GM12878 (cell line): ENCODE measurements around the gene UTF1.

ENCODE experiments used
- CBX5 ChIP-seq: sonication (generic); IDR thresholded peaks from 2 replicates; pipeline ENCODE4 v1.6.1; 2016; ENCODE audit warnings: low read depth, moderate library complexity, mild to moderate bottlenecking, inconsistent platforms
- MAX ChIP-seq: IDR thresholded peaks from 2 replicates; pipeline ENCODE4 v1.6.1; 2012; ENCODE audit warnings: low read depth, low read length, improper control_type of control experiment
- NFYB ChIP-seq: IDR thresholded peaks from 2 replicates; pipeline ENCODE4 v1.6.1; 2011; ENCODE audit warnings: low read depth, mild to moderate bottlenecking, low read length, improper control_type of control experiment, moderate library complexity; ENCODE audit not compliant: insufficient read depth
- TAF1 ChIP-seq: IDR thresholded peaks from 2 replicates; pipeline ENCODE4 v1.6.1; 2011; ENCODE audit warnings: mild to moderate bottlenecking, low read depth, low read length, borderline replicate concordance

DNA sequence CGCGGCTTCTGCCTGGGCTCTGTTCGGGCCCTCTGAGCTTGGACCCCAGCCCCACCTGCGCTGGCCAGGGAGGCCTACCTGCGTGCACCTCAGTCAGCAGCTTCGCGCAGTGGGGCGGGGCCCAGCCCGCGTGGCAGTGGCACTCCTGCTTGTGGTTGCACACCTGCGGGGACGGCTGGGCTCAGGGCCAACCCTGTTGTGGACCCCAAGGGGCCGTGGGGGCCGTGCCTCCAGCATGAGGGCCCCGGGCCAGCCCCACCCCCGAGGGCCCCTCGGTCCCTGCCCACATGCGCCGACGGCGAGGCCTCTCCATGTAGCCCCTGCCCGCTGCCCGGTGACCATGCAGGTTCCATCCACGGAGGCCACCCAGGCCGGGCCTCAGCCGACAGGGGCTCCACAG is 39.4 kb downstream of the UTF1 start:
- TF ChIP-seq NFYB: no peak
- TF ChIP-seq TAF1: no peak
- TF ChIP-seq MAX: no peak
- no peak for TF ChIP-seq CBX5
